Measurements from ENCODE around the gene MSRB3. TPM values are rescaled to one million over a fixed set of nuclear protein-coding genes. Genes with fewer than 3 reads are reported as not detected.

Gene MSRB3
- total RNA-seq, 1 donor from 2014 or later, result 52.5 TPM

DNA sequence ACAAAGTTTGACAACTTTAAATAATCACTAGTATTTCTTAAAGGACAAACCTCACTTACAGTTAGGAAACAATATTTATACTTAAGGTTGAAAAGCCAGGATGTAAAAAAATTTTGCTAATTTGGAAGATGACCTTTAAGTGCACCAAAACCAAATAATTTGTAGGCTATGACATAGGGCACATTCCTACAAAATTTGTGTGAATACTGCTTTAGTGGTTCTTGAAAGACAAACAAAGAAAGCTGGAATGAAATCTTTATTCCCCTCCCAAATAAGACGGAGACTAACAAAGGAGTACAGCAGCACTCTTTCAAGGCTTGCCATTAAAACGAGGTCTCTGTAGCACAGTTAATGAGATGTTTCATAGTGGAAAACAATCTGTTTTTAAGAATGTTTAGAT lies 45.6 kb downstream of the MSRB3 start:
- DNase-seq (ENCODE audit: extremely low spot score in 2 of 2), result no peak
- intact Hi-C loops (cut with DNase I), result no loop called here
- no peaks in the 10 kb centered on the region for H3K27me3 ChIP-seq
- H3K4me3 ChIP-seq, result no peak overlapping the region
- H3K27ac ChIP-seq, result no peak overlapping the region
- no peaks in the 10 kb centered on the region for H3K4me1 ChIP-seq
- no peaks in the 10 kb centered on the region for H3K36me3 ChIP-seq
- H3K9me3 ChIP-seq, result no peaks in the 10 kb centered on the region
- TF ChIP-seq, protein P1, sequence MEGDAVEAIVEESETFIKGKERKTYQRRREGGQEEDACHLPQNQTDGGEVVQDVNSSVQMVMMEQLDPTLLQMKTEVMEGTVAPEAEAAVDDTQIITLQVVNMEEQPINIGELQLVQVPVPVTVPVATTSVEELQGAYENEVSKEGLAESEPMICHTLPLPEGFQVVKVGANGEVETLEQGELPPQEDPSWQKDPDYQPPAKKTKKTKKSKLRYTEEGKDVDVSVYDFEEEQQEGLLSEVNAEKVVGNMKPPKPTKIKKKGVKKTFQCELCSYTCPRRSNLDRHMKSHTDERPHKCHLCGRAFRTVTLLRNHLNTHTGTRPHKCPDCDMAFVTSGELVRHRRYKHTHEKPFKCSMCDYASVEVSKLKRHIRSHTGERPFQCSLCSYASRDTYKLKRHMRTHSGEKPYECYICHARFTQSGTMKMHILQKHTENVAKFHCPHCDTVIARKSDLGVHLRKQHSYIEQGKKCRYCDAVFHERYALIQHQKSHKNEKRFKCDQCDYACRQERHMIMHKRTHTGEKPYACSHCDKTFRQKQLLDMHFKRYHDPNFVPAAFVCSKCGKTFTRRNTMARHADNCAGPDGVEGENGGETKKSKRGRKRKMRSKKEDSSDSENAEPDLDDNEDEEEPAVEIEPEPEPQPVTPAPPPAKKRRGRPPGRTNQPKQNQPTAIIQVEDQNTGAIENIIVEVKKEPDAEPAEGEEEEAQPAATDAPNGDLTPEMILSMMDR (IDR thresholded peaks at IDR 0.05), result no peak
- TF ChIP-seq POLR2AphosphoS5 (IDR thresholded peaks at IDR 0.05; ENCODE audit: insufficient read depth in 1 of 2, low read depth in 1 of 2) (no peak), POLR2A (IDR thresholded peaks at IDR 0.05) (no peak)

DNA sequence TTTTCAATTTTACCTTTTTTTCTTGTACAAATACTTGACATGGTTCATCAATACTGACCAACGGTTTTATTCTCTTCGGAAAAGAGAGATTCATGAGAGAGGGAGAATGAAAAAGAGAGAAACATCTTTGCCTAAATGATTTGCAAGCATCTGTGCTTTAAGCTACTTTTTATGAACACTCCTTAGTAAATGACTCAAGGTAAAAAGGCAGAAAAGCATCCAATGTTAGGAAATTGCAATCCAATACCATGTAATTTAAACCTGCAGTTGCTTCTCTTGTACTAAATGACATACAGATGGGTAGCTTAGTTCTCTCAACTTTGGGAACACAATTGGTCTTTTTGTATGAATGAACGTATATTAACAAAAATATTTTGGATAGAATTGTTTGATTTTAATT lies 46.1 kb downstream of the MSRB3 start:
- Histone ChIP-seq H3K36me3 (no peaks in the 10 kb centered on the region), H3K27ac (no peak overlapping the region), H3K4me3 (no peak overlapping the region), H3K27me3 (no peaks in the 10 kb centered on the region), H3K9me3 (no peaks in the 10 kb centered on the region), H3K4me1 (no peaks in the 10 kb centered on the region)
- TF ChIP-seq, protein P1 (IDR thresholded peaks at IDR 0.05), result no peak
- TF ChIP-seq POLR2AphosphoS5 (IDR thresholded peaks at IDR 0.05; ENCODE audit: insufficient read depth in 1 of 2, low read depth in 1 of 2), result no peak
- no peak for TF ChIP-seq POLR2A (IDR thresholded peaks at IDR 0.05)
- no peak for DNase-seq (ENCODE audit: extremely low spot score in 2 of 2)
- intact Hi-C loops (cut with DNase I), result no loop called here

DNA sequence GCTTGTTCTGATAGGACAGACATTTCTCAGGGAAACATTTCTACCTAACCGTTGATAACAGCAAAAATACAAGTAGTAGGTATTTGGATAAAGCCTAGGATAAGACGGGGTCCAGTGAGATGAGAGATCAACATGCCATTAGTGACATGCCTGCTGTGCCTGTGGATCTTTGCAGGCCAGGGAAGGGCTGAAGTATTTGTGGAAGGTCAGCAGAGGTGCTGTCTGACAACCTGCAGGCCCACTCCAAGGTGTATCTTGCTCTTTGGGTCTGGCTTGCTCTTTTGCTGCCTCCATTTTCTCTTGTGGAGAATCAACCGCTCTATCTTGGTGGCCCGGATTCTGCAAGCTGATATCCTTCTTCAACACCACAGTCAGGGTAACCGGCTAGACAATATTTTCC lies 46.7 kb downstream of the MSRB3 start:
- no peaks in the 10 kb centered on the region for H3K4me1 ChIP-seq
- no peaks in the 10 kb centered on the region for H3K36me3 ChIP-seq
- intact Hi-C loops (cut with DNase I), result no loop called here
- no peak overlapping the region for H3K27ac ChIP-seq
- H3K4me3 ChIP-seq, result no peak overlapping the region
- H3K27me3 ChIP-seq, result no peaks in the 10 kb centered on the region
- TF ChIP-seq, protein P1 (IDR thresholded peaks at IDR 0.05), result no peak
- no peak for TF ChIP-seq POLR2AphosphoS5 (IDR thresholded peaks at IDR 0.05; ENCODE audit: insufficient read depth in 1 of 2, low read depth in 1 of 2)
- TF ChIP-seq POLR2A (IDR thresholded peaks at IDR 0.05), result no peak
- no peaks in the 10 kb centered on the region for H3K9me3 ChIP-seq
- DNase-seq (ENCODE audit: extremely low spot score in 2 of 2), result no peak

DNA sequence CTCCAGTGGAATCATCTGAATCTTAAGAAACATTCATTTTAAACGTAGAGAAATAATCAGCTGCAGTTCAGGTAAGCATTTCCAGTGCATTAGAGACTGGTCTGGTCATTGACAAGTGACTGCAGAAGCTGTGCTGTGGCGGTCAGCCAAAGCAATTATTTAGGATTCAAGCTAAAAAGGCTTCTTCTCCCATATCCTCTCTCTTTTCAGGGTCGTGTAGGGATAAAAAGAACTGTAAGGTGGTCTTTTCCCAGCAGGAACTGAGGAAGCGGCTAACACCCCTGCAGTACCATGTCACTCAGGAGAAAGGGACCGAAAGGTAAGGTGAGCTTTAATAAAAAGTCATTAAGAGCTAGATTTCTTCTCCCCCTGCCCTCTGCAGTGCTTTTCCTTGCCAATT lies 48.1 kb downstream of the MSRB3 start:
- no peak overlapping the region for H3K27ac ChIP-seq
- no peak for DNase-seq (ENCODE audit: extremely low spot score in 2 of 2)
- no peaks in the 10 kb centered on the region for H3K4me1 ChIP-seq
- H3K27me3 ChIP-seq, result no peaks in the 10 kb centered on the region
- H3K9me3 ChIP-seq, result no peaks in the 10 kb centered on the region
- TF ChIP-seq POLR2A (IDR thresholded peaks at IDR 0.05), result no peak
- TF ChIP-seq, protein P1 (IDR thresholded peaks at IDR 0.05), result no peak
- no peak for TF ChIP-seq POLR2AphosphoS5 (IDR thresholded peaks at IDR 0.05; ENCODE audit: insufficient read depth in 1 of 2, low read depth in 1 of 2)
- no peaks in the 10 kb centered on the region for H3K36me3 ChIP-seq
- H3K4me3 ChIP-seq, result no peak overlapping the region
- intact Hi-C loops (cut with DNase I), result no loop called here

DNA sequence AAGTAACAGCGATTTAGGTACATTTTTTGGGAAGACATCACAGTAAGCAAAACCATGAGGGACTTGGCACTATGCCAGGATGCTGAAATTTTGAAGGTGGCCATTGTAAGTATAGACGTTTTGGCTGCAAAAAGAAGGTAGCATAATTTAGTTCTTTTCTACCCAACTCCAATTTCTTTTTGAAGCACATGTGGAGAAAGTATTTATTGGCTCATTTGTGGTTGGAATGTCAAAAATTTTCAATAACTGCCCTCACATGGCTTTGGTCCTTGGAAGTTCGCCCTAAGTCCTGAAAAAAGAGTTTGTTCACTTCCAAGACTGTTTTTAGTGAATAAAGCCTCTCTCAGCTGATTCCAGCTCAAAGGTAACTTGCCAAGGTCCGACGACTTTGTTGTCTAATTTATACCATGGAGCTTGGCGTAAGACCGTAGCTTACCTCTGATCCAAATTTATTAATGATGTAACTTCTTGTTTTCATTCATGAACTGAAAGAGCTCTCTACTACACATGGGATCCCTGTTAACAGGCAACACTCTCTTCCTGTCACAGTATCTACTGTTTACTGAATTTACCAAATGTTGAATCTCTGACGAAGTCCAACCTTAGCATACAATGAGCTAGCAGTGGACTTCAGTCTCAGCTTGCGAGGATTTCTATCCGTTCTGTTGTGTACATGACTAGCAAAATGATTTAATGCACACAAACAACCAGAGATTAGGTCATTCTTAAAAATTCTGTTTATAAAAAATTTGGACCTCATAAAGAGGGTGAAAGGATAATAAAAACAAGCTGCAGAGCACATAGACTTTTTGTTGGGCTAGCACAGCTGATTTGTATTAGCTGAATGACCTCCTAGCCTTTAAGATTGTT lies 49.0 kb downstream of the MSRB3 start:
- intact Hi-C loops (cut with DNase I), result no loop called here
- H3K9me3 ChIP-seq, result no peaks in the 10 kb centered on the region
- no peak overlapping the region for H3K4me3 ChIP-seq
- H3K36me3 ChIP-seq, result no peaks in the 10 kb centered on the region
- H3K27ac ChIP-seq, result no peak overlapping the region
- H3K27me3 ChIP-seq, result no peaks in the 10 kb centered on the region
- no peak for DNase-seq (ENCODE audit: extremely low spot score in 2 of 2)
- no peaks in the 10 kb centered on the region for H3K4me1 ChIP-seq
- TF ChIP-seq, protein P1 (IDR thresholded peaks at IDR 0.05), result no peak
- no peak for TF ChIP-seq POLR2AphosphoS5 (IDR thresholded peaks at IDR 0.05; ENCODE audit: insufficient read depth in 1 of 2, low read depth in 1 of 2)
- TF ChIP-seq POLR2A (IDR thresholded peaks at IDR 0.05), result no peak
